GM18505 (cell line): ENCODE data around the gene CNN2.

ENCODE experiments used
- ATAC-seq: cut with Tn5 transposase; IDR thresholded peaks from one replicate; pipeline ENCODE4 v1.9.1; 2021; ENCODE audit not compliant: unreplicated experiment
- POLR2A ChIP-seq: IDR thresholded peaks from 4 replicates; pipeline ENCODE4 v1.6.1; 2011; ENCODE audit warnings: borderline replicate concordance; ENCODE audit not compliant: insufficient read depth, insufficient read length; ENCODE audit errors: extremely low read depth

Gene CNN2

GRCh38 chr19:1039646-1040475, 13.5 kb downstream of the CNN2 start, which contains the start of gene ABCA7:
TSS of gene ABCA7 (plus strand) at chr19:1040107. CDS start at chr19:1041362, 1,255 bp downstream.
- peak; percentile 61 for TF ChIP-seq POLR2A

GRCh38 chr19:1040476-1041271, 14.3 kb downstream of the CNN2 start:
- ATAC-seq: peak; percentile 28
- no peak for TF ChIP-seq POLR2A

More at GRCh38 chr19:1039646-1040475, 13.5 kb downstream of the CNN2 start, which contains the start of gene ABCA7:
- peak; percentile 70 for ATAC-seq

- ATAC-seq: no peak
- TF ChIP-seq POLR2A: no peak
Observed at GRCh38 chr19:1041272-1041834, 14.9 kb downstream of the CNN2 start.

GRCh38 chr19:1041835-1042685, 15.7 kb downstream of the CNN2 start:
- TF ChIP-seq POLR2A: no peak
- no peak for ATAC-seq

GRCh38 chr19:1042689-1043511, 16.5 kb downstream of the CNN2 start:
- TF ChIP-seq POLR2A: no peak

GRCh38 chr19:1045247-1045603, 18.8 kb downstream of the CNN2 start:
- no peak for TF ChIP-seq POLR2A
- ATAC-seq: no peak

More at GRCh38 chr19:1042689-1043511, 16.5 kb downstream of the CNN2 start:
- ATAC-seq: no peak

- TF ChIP-seq POLR2A: no peak
- no peak for ATAC-seq
Observed at GRCh38 chr19:1046117-1046626, 19.8 kb downstream of the CNN2 start.

GRCh38 chr19:1046836-1047695, 20.7 kb downstream of the CNN2 start:
- no peak for ATAC-seq
- no peak for TF ChIP-seq POLR2A

GRCh38 chr19:1047696-1048147, 21.3 kb downstream of the CNN2 start:
- no peak for ATAC-seq
- TF ChIP-seq POLR2A: no peak

GRCh38 chr19:1049106-1049505, 22.7 kb downstream of the CNN2 start:
- ATAC-seq: no peak
- no peak for TF ChIP-seq POLR2A

- no peak for ATAC-seq
- no peak for TF ChIP-seq POLR2A
Observed at GRCh38 chr19:1049800-1050199, 23.4 kb downstream of the CNN2 start.
